IMR-90 (cell line): Measurements from ENCODE around the gene HSPH1. TPM values are rescaled to one million over a fixed set of nuclear protein-coding genes. Genes with fewer than 3 reads are reported as not detected.
"Not testable (repeated sequence)": the region's sequence is repeated elsewhere in the genome, so short reads cannot be mapped to it uniquely, and the experiment has no call there.

Source experiments
- ATAC-seq: fragments of 200-7000 bp; cut with Tn5 transposase; 2 replicates; pipeline ENCODE4 v1.9.1; 2020; ENCODE audit warnings: low read depth, mild to moderate bottlenecking, moderate library complexity
- BruUV-seq: library from RNA; stranded (reverse); fragments of 400-500 nt; replicated peaks from 2 replicates; lab custom pipeline; 2021; lab: Mats Ljungman, UMichigan
- CTCF ChIA-PET: fragments of 300-600 bp; formaldehyde crosslinking; extraction: SDS; loops from one replicate; lab custom pipeline; 2021; ENCODE audit warnings: antibody characterized with exemption; lab: Yijun Ruan, JAX
- POLR2A ChIA-PET: fragments of 300-600 bp; sonication (Branson Sonifier 250); formaldehyde crosslinking; loops from one replicate; lab custom pipeline; 2022; ENCODE audit warnings: antibody characterized with exemption; ENCODE audit not compliant: unreplicated experiment; lab: Charles Lee
- DNase-seq: peaks from one replicate; pipeline ENCODE4 v3.0.0; 2013
- H2AFZ ChIP-seq: replicated peaks from 2 replicates; pipeline ENCODE3; 2013; ENCODE audit warnings: low read length, mild to moderate bottlenecking; ENCODE audit not compliant: poor library complexity
- H2AK5ac ChIP-seq: 2 replicates; pipeline ENCODE4 v1.6.1; 2013; ENCODE audit warnings: low read depth, low read length, inconsistent platforms
- H2AK9ac ChIP-seq: replicated peaks from 2 replicates; pipeline ENCODE3; 2013; ENCODE audit warnings: mild to moderate bottlenecking, low read depth, low read length, moderate library complexity; ENCODE audit not compliant: poor library complexity
- H2BK120ac ChIP-seq: 2 replicates; pipeline ENCODE4 v1.6.1; 2013; ENCODE audit warnings: low read depth, low read length, inconsistent platforms
- H2BK15ac ChIP-seq: 3 replicates; pipeline ENCODE4 v1.6.1; 2013; ENCODE audit warnings: low read depth, low read length, inconsistent platforms
- H2BK20ac ChIP-seq: 2 replicates; pipeline ENCODE4 v1.6.1; 2013; ENCODE audit warnings: low read depth, mild to moderate bottlenecking, inconsistent platforms, low read length, moderate library complexity
- H2BK5ac ChIP-seq: 2 replicates; pipeline ENCODE4 v1.6.1; 2013; ENCODE audit warnings: mild to moderate bottlenecking, low read depth, low read length, inconsistent platforms; ENCODE audit not compliant: poor library complexity, severe bottlenecking
- H3K14ac ChIP-seq: replicated peaks from 2 replicates; pipeline ENCODE4 v1.6.1; 2013; ENCODE audit warnings: low read depth, low read length, inconsistent platforms
- H3K18ac ChIP-seq: 2 replicates; pipeline ENCODE4 v1.6.1; 2013; ENCODE audit warnings: low read depth, low read length, control low read depth
- H3K23ac ChIP-seq: 2 replicates; pipeline ENCODE4 v1.6.1; 2013; ENCODE audit warnings: low read depth, low read length, inconsistent platforms
- H3K27ac ChIP-seq: 2 replicates; pipeline ENCODE4 v1.5.1; 2013; ENCODE audit warnings: mild to moderate bottlenecking, control low read depth, low read length; ENCODE audit not compliant: insufficient read depth
- H3K27me3 ChIP-seq: 2 replicates; pipeline ENCODE4 v1.6.1; 2013; ENCODE audit warnings: low read length; ENCODE audit not compliant: control insufficient read depth, insufficient read depth
- H3K36me3 ChIP-seq: 2 replicates; pipeline ENCODE4 v1.6.1; 2013; ENCODE audit warnings: low read length, mixed read lengths; ENCODE audit not compliant: control insufficient read depth, insufficient read depth
- H3K4ac ChIP-seq: 2 replicates; pipeline ENCODE4 v1.6.1; 2013; ENCODE audit warnings: low read depth, low read length, inconsistent platforms
- H3K4me1 ChIP-seq: 2 replicates; pipeline ENCODE4 v1.6.1; 2013; ENCODE audit warnings: low read length, mixed read lengths; ENCODE audit not compliant: control insufficient read depth, insufficient read depth
- H3K4me2 ChIP-seq: 2 replicates; pipeline ENCODE4 v1.6.1; 2013; ENCODE audit warnings: low read depth, mild to moderate bottlenecking, control low read depth, low read length, moderate library complexity
- H3K4me3 ChIP-seq: 2 replicates; pipeline ENCODE4 v1.5.1; 2013; ENCODE audit warnings: low read depth, mild to moderate bottlenecking, control low read depth, low read length, moderate library complexity; ENCODE audit not compliant: insufficient read depth
- H3K56ac ChIP-seq: 2 replicates; pipeline ENCODE4 v1.6.1; 2013; ENCODE audit warnings: low read length, inconsistent platforms; ENCODE audit not compliant: insufficient read depth; ENCODE audit errors: extremely low read depth
- H3K79me1 ChIP-seq, 2 experiments: 2 replicates each; pipeline ENCODE4 v1.6.1; 2013; ENCODE audit warnings: low read length in 2 of 2, inconsistent platforms in 1 of 2, low read depth in 1 of 2
- H3K9ac ChIP-seq: 2 replicates; pipeline ENCODE4 v1.6.1; 2013; ENCODE audit warnings: low read depth, low read length, control low read depth
- H3K9me1 ChIP-seq: 2 replicates; pipeline ENCODE4 v1.6.1; 2013; ENCODE audit warnings: low read length, inconsistent platforms; ENCODE audit not compliant: insufficient read depth
- H3K9me3 ChIP-seq: 2 replicates; pipeline ENCODE4 v1.6.1; 2013; ENCODE audit warnings: low read length; ENCODE audit not compliant: control insufficient read depth, insufficient read depth
- H4K20me1 ChIP-seq: 2 replicates; pipeline ENCODE4 v1.6.1; 2013; ENCODE audit warnings: low read length, inconsistent platforms; ENCODE audit not compliant: insufficient read depth
- H4K5ac ChIP-seq: 2 replicates; pipeline ENCODE4 v1.6.1; 2013; ENCODE audit warnings: mild to moderate bottlenecking, low read depth, low read length, control low read depth
- H4K8ac ChIP-seq, 2 experiments: 2 replicates each; pipeline ENCODE4 v1.6.1; 2013; ENCODE audit warnings: low read depth in 2 of 2, low read length in 2 of 2, control low read depth in 1 of 2, inconsistent platforms in 1 of 2
- H4K91ac ChIP-seq: 2 replicates; pipeline ENCODE4 v1.6.1; 2013; ENCODE audit warnings: low read depth, low read length, inconsistent platforms; ENCODE audit not compliant: insufficient read depth
- FOS ChIP-seq: fragments of 150-350 bp; IDR thresholded peaks from 2 replicates; pipeline ENCODE4 v1.6.1; 2016; ENCODE audit warnings: low read depth, low read length
- MAFK ChIP-seq: IDR thresholded peaks from 2 replicates; pipeline ENCODE4 v1.6.1; 2012; ENCODE audit warnings: low read depth, low read length, improper control_type of control experiment
- RCOR1 ChIP-seq: IDR thresholded peaks from 2 replicates; pipeline ENCODE4 v1.6.1; 2012; ENCODE audit warnings: mild to moderate bottlenecking, low read length, improper control_type of control experiment; ENCODE audit not compliant: insufficient replicate concordance
- SMC3 ChIP-seq: fragments of 150-350 bp; IDR thresholded peaks from 2 replicates; pipeline ENCODE4 v1.6.1; 2016; ENCODE audit warnings: low read depth, mild to moderate bottlenecking, antibody characterized with exemption, low read length, moderate library complexity
- WGBS, 2 experiments: methylation state at CpG; one replicate each; pipeline versions ENCODE4 v1.1.5 to v1.1.7; 2013; ENCODE audit warnings: missing lambda C conversion rate in 2 of 2; ENCODE audit not compliant: insufficient read length in 1 of 2; ENCODE audit errors: extremely low coverage in 2 of 2; 5-methylcytosine and 5-hydroxymethylcytosine counted together
- dilution Hi-C: fragments of 300-500 bp; cut with HindIII; formaldehyde crosslinking; loops from one replicate; pipeline ENCODE4 v1.14.3; 2018; ENCODE audit warnings: low sequenced_read_pairs; ENCODE audit not compliant: unreplicated experiment
- in situ Hi-C: fragments of 300-500 bp; cut with MboI; formaldehyde crosslinking; loops from 3 replicates; pipeline ENCODE4 v1.14.3; 2019; ENCODE audit warnings: low sequenced_read_pairs, inconsistent platforms, mixed read lengths
- intact Hi-C: fragments of 100-400 bp; cut with micrococcal nuclease; formaldehyde crosslinking; loops from 2 replicates; pipeline ENCODE4 v1.10.0; 2022
- polyA plus RNA-seq, 3 experiments: library from polyadenylated mRNA; depleted of rRNA; stranded (reverse); fragments of >200 nt; gene quantifications; 2 replicates each; pipeline ENCODE4 v1.2.3, GENCODE V29; 2012; ENCODE audit warnings: low replicate concordance in 1 of 3
- total RNA-seq: library from RNA; depleted of rRNA; stranded (reverse); fragments of >200 nt; gene quantifications from 2 replicates; pipeline ENCODE4 v1.2.3, GENCODE V29; 2012

HSPH1 gene
- total and polyA plus RNA-seq, 2 of the 4 experiments (the other 2 are of a cell fraction) = 36.8 to 40.3 TPM

GRCh38 chr13:31179241-31179640, 17.5 kb upstream of the HSPH1 start:
- no TSS peak for BruUV-seq
- H3K4me1 ChIP-seq = no peaks in the 10 kb centered on the region
- no peak overlapping the region for H3K4me3 ChIP-seq
- intact Hi-C loops = no loop called here
- no peak for TF ChIP-seq MAFK
- TF ChIP-seq RCOR1 = no peak
- TF ChIP-seq FOS = no peak
- TF ChIP-seq SMC3 = no peak
- WGBS, 2 experiments = 50% methylated on average over 2 of the region's 8 CpGs; no CpG with 5 or more reads in 1 of the 2 experiments
- no peak overlapping the region for H2BK15ac ChIP-seq
- no peaks in the 10 kb centered on the region for H3K9me1 ChIP-seq
- H3K4ac ChIP-seq = no peak overlapping the region
- H2AFZ ChIP-seq = no peak overlapping the region
- H2BK5ac ChIP-seq = no peak overlapping the region
- no peak overlapping the region for H4K8ac ChIP-seq
- no peak overlapping the region for H2AK9ac ChIP-seq
- no peak overlapping the region for H3K4me2 ChIP-seq
- H4K91ac ChIP-seq = no peak overlapping the region
- no peaks in the 10 kb centered on the region for H4K20me1 ChIP-seq
- no peaks in the 10 kb centered on the region for H3K79me1 ChIP-seq
- H3K14ac ChIP-seq = no peak overlapping the region
- ATAC-seq (no peak), DNase-seq (no peak)
- peaks cover 2% of the 10 kb centered on the region for H3K27me3 ChIP-seq
- no peaks in the 10 kb centered on the region for H3K36me3 ChIP-seq
- H2BK120ac ChIP-seq = no peak overlapping the region
- no peak overlapping the region for H2AK5ac ChIP-seq
- H4K5ac ChIP-seq = no peak overlapping the region
- in situ Hi-C loops = loop anchor here (10.0 kb wide), 1 partner anchor 246 kb away; no protein-coding TSS in a partner anchor
- dilution Hi-C loops = no loop called here
- H3K9me3 ChIP-seq = no peaks in the 10 kb centered on the region
- no peak overlapping the region for H3K9ac ChIP-seq
- POLR2A ChIA-PET = no interaction called here
- H3K23ac ChIP-seq = no peak overlapping the region
- CTCF ChIA-PET = interaction anchor here (0.6 to 1.1 kb wide), 2 partner anchors 21 to 26 kb away, joined by 3 read pairs; partner anchors contain the start of gene B3GLCT
- H3K56ac ChIP-seq = no peak overlapping the region
- no peak overlapping the region for H3K27ac ChIP-seq
- no peak overlapping the region for H3K18ac ChIP-seq
- H2BK20ac ChIP-seq = no peak overlapping the region

GRCh38 chr13:31177813-31178495, 16.2 kb upstream of the HSPH1 start:
- dilution Hi-C loops, H3K14ac ChIP-seq, H3K9me1 ChIP-seq, H3K9me3 ChIP-seq, H3K27me3 ChIP-seq, H3K4me2 ChIP-seq, H4K20me1 ChIP-seq, H3K36me3 ChIP-seq, H3K4ac ChIP-seq, CTCF ChIA-PET, BruUV-seq, H2AFZ ChIP-seq, ATAC-seq, H2BK15ac ChIP-seq, H3K79me1 ChIP-seq, H3K27ac ChIP-seq, H3K56ac ChIP-seq, POLR2A ChIA-PET, DNase-seq, H4K5ac ChIP-seq, H2AK5ac ChIP-seq, H2BK5ac ChIP-seq, H3K9ac ChIP-seq, H2BK20ac ChIP-seq, intact Hi-C loops, H3K4me1 ChIP-seq, H3K18ac ChIP-seq, H3K4me3 ChIP-seq, H2BK120ac ChIP-seq, H4K91ac ChIP-seq, H3K23ac ChIP-seq, H4K8ac ChIP-seq: not testable (repeated sequence)
- in situ Hi-C loops = loop anchor here (10.0 kb wide), 1 partner anchor 247 kb away; no protein-coding TSS in a partner anchor
- 100% methylated on average over 1 of the region's 12 CpGs; no CpG with 5 or more reads in 1 of the 2 experiments for WGBS, 2 experiments
- peak overlapping the region; percentile 70 for H2AK9ac ChIP-seq
